B cell (primary cell): ENCODE results near the gene CAMK2A. TPM values are rescaled to one million over a fixed set of nuclear protein-coding genes. Genes with fewer than 3 reads are reported as not detected.

Experiments
- ATAC-seq: fragments of 200-7000 bp; cut with Tn5 transposase; one replicate; pipeline ENCODE4 v1.10.0; 2021; ENCODE audit warnings: low read depth, mild to moderate bottlenecking, moderate number of reproducible peaks, moderate library complexity
- CTCF ChIA-PET: fragments of 350-600 bp; sonication (Branson Sonifier 250); formaldehyde crosslinking; loops from one replicate; lab custom pipeline; 2021; ENCODE audit warnings: antibody characterized with exemption, inconsistent platforms; lab: Charles Lee
- POLR2A ChIA-PET: fragments of 350-600 bp; sonication (Branson Sonifier 250); formaldehyde crosslinking; loops from one replicate; lab custom pipeline; 2021; ENCODE audit warnings: antibody characterized with exemption; lab: Charles Lee
- DNase-seq: peaks from one replicate; pipeline ENCODE4 v3.0.0; 2013
- H2AFZ ChIP-seq: 2 replicates; pipeline ENCODE4 v1.6.1; 2012; ENCODE audit warnings: mild to moderate bottlenecking, low read depth, low read length; ENCODE audit not compliant: insufficient read depth, poor library complexity, severe bottlenecking
- H3K27ac ChIP-seq, 2 donors: 1 replicate in 1 of 2; 2 replicates in 1 of 2; pipeline ENCODE4 v1.5.1; 2012 to 2013; ENCODE audit warnings: low read length in 2 of 2, mild to moderate bottlenecking in 2 of 2, moderate library complexity in 1 of 2
- H3K27me3 ChIP-seq, 4 experiments: fragments of 200-600 bp in 1 of 4; sonication (generic) in 1 of 4; replicated peaks in 1 of 4; 1 replicate in 2 of 4; 2 replicates in 2 of 4; pipeline versions ENCODE4 v1.6.1 to v1.7.0; 2013 to 2016; ENCODE audit warnings: low read length in 3 of 4, mild to moderate bottlenecking in 2 of 4, mixed read lengths in 1 of 4, moderate library complexity in 1 of 4; ENCODE audit not compliant: insufficient read depth in 4 of 4, control insufficient read depth in 3 of 4; ENCODE audit errors: control extremely low read depth in 1 of 4
- H3K36me3 ChIP-seq, 2 experiments: replicated peaks in 1 of 2; 1 replicate in 1 of 2; 2 replicates in 1 of 2; pipeline versions ENCODE4 v1.6.1 to v1.7.1; 2013; ENCODE audit warnings: low read length in 1 of 2; ENCODE audit not compliant: insufficient read depth in 2 of 2, control insufficient read depth in 1 of 2; ENCODE audit errors: control extremely low read depth in 1 of 2, extremely low read depth in 1 of 2
- H3K4me1 ChIP-seq, 2 donors: fragments of 200-600 bp in 1 of 2; sonication (generic) in 1 of 2; 1 replicate in 1 of 2; 2 replicates in 1 of 2; pipeline versions ENCODE4 v1.5.1 to v1.6.1; 2013 to 2017; ENCODE audit warnings: low read length in 2 of 2; ENCODE audit not compliant: control insufficient read depth in 2 of 2, insufficient read depth in 2 of 2
- H3K4me2 ChIP-seq: replicated peaks from 2 replicates; pipeline ENCODE3; 2012; ENCODE audit warnings: mild to moderate bottlenecking, low read depth, low read length; ENCODE audit not compliant: poor library complexity, severe bottlenecking
- H3K4me3 ChIP-seq, 5 experiments: fragments of 200-600 bp in 1 of 5; sonication (generic) in 1 of 5; 1 replicate in 3 of 5; 2 replicates in 2 of 5; pipeline versions ENCODE4 v1.5.1 to v1.7.0; 2011 to 2016; ENCODE audit warnings: low read length in 4 of 5, mild to moderate bottlenecking in 4 of 5, low read depth in 2 of 5, control low read depth in 1 of 5, moderate library complexity in 1 of 5; ENCODE audit not compliant: insufficient read depth in 1 of 5; ENCODE audit errors: control extremely low read depth in 1 of 5, extremely low read depth in 1 of 5
- H3K79me2 ChIP-seq: fragments of 200-600 bp; sonication (generic); one replicate; pipeline ENCODE4 v1.6.0; 2016; ENCODE audit warnings: low read length; ENCODE audit not compliant: control insufficient read depth, insufficient read depth
- H3K9ac ChIP-seq: fragments of 200-600 bp; sonication (generic); 2 replicates; pipeline ENCODE4 v1.6.1; 2017; ENCODE audit warnings: mild to moderate bottlenecking, low read length, moderate library complexity
- H3K9me3 ChIP-seq, 3 donors: one replicate each; pipeline versions ENCODE4 v1.6.1 to v1.7.1; 2013; ENCODE audit warnings: low read length in 2 of 3; ENCODE audit not compliant: control insufficient read depth in 2 of 3, insufficient read depth in 1 of 3; ENCODE audit errors: control extremely low read depth in 1 of 3
- H4K20me1 ChIP-seq: 2 replicates; pipeline ENCODE4 v1.6.0; 2012; ENCODE audit warnings: mild to moderate bottlenecking, low read length; ENCODE audit not compliant: insufficient read depth, control insufficient read depth, poor library complexity, severe bottlenecking
- H3K27ac Mint-ChIP-seq: one replicate; pipeline ENCODE4 v1.8.0; 2021; ENCODE audit warnings: mixed read lengths
- H3K27me3 Mint-ChIP-seq: one replicate; pipeline ENCODE4 v1.8.0; 2021; ENCODE audit warnings: mixed read lengths
- H3K4me1 Mint-ChIP-seq: one replicate; pipeline ENCODE4 v1.8.0; 2021; ENCODE audit warnings: mixed read lengths
- H3K4me3 Mint-ChIP-seq: one replicate; pipeline ENCODE4 v1.8.0; 2021; ENCODE audit warnings: mixed read lengths
- H3K9me3 Mint-ChIP-seq: one replicate; pipeline ENCODE4 v1.8.0; 2022; ENCODE audit warnings: mixed read lengths; ENCODE audit not compliant: insufficient read depth
- CTCF ChIP-seq: fragments of 200-600 bp; IDR thresholded peaks from one replicate; pipeline ENCODE4 v1.8.0; 2022; ENCODE audit warnings: antibody characterized with exemption, mild to moderate bottlenecking
- EZH2 ChIP-seq: IDR thresholded peaks from 2 replicates; pipeline ENCODE4 v1.6.1; 2012; ENCODE audit warnings: borderline replicate concordance, low read depth, mild to moderate bottlenecking, moderate library complexity, low read length; ENCODE audit not compliant: insufficient read depth, poor library complexity, severe bottlenecking
- WGBS: methylation state at CpG from one replicate; pipeline ENCODE4 v1.1.5; 2013; ENCODE audit warnings: missing lambda C conversion rate; ENCODE audit not compliant: insufficient coverage; 5-methylcytosine and 5-hydroxymethylcytosine counted together
- intact Hi-C: fragments of 100-400 bp; cut with micrococcal nuclease; formaldehyde crosslinking; loops from one replicate; pipeline ENCODE4 v1.10.0; 2022
- polyA plus RNA-seq: library from polyadenylated mRNA; depleted of rRNA; stranded (reverse); fragments of >200 nt; gene quantifications from 2 replicates; pipeline ENCODE4 v1.2.3, GENCODE V29; 2012
- total RNA-seq, 2 donors: library from RNA; stranded (reverse); fragments of 120-200 nt in 1 of 2; gene quantifications; 1 replicate in 1 of 2; 2 replicates in 1 of 2; pipeline versions ENCODE4 v1.2.3 to v1.2.4, GENCODE V29; 2013 to 2022

The CAMK2A gene
- total and polyA plus RNA-seq, 2 donors (not counting 1 experiment from before 2014, with no cell fraction given): not detected

- Histone ChIP-seq H3K4me3 (no peak overlapping the region), H3K27ac (no peak overlapping the region), H3K9ac (no peak overlapping the region), H3K79me2 (no peaks in the 10 kb centered on the region), H3K36me3 (no peaks in the 10 kb centered on the region), H3K4me1 (no peaks in the 10 kb centered on the region), H2AFZ (no peak overlapping the region), H3K27me3 (no peaks in the 10 kb centered on the region), H3K9me3 (peaks cover 0 to 4% (median 0%) of the 10 kb centered on the region in 3 donors), H4K20me1 (no peaks in the 10 kb centered on the region), H3K4me2 (no peak overlapping the region)
- Mint-ChIP-seq H3K4me3 (no peak overlapping the region), H3K27ac (no peak overlapping the region), H3K27me3 (no peaks in the 10 kb centered on the region), H3K9me3 (no peaks in the 10 kb centered on the region), H3K4me1 (no peaks in the 10 kb centered on the region)
- ChIA-PET POLR2A (no interaction called here), CTCF (interaction anchor here (1.1 kb wide), 1 partner anchor 12 kb away, joined by 4 read pairs; no protein-coding TSS in a partner anchor)
- 21% methylated on average over 4 of the region's 5 CpGs for WGBS
- intact Hi-C loops: no loop called here
- DNase-seq (no peak), ATAC-seq (no peak)
- TF ChIP-seq CTCF: no peak
- TF ChIP-seq EZH2: no peak
These were observed 49.6 kb upstream of the CAMK2A start for GRCh38 chr5:150339165-150339564.

GRCh38 chr5:150338546-150338945 is 49.0 kb upstream of the CAMK2A start:
- Histone ChIP-seq H3K9ac (no peak overlapping the region), H3K9me3 (peaks cover 0 to 4% (median 0%) of the 10 kb centered on the region in 3 donors), H3K27ac (no peak overlapping the region), H4K20me1 (no peaks in the 10 kb centered on the region), H3K79me2 (no peaks in the 10 kb centered on the region), H3K4me2 (no peak overlapping the region), H3K4me3 (no peak overlapping the region), H3K4me1 (no peaks in the 10 kb centered on the region), H3K36me3 (no peaks in the 10 kb centered on the region), H3K27me3 (no peaks in the 10 kb centered on the region), H2AFZ (no peak overlapping the region)
- Mint-ChIP-seq H3K27me3 (no peaks in the 10 kb centered on the region), H3K4me3 (no peak overlapping the region), H3K4me1 (no peaks in the 10 kb centered on the region), H3K27ac (no peak overlapping the region), H3K9me3 (no peaks in the 10 kb centered on the region)
- ChIA-PET POLR2A (no interaction called here), CTCF (no interaction called here)
- intact Hi-C loops: no loop called here
- 94% methylated on average over 11 of the region's 11 CpGs for WGBS
- TF ChIP-seq CTCF (no peak), EZH2 (no peak)
- ATAC-seq (no peak), DNase-seq (no peak)
